Right lobe of liver (tissue), 4 donors: ENCODE results near the gene LYZ.

Source experiments
- POLR2A ChIP-seq: fragments of 450-650 bp; IDR thresholded peaks from one replicate; pipeline ENCODE4 v1.6.1; 2017; ENCODE audit warnings: antibody characterized with exemption, mild to moderate bottlenecking
- TF ChIP-seq, protein P1 (sequence below), 4 donors: fragments of 200-600 bp in 3 of 4; fragments of 450-650 bp in 1 of 4; IDR thresholded peaks; one replicate each; pipeline versions ENCODE4 v1.5.1 to v1.8.0; 2016 to 2022; ENCODE audit warnings: antibody characterized with exemption in 4 of 4, mild to moderate bottlenecking in 2 of 4
- donor health status: DM: no; HTN: no; CAD: no.
- donor health status: DM: no; HTN: no; CAD: no.
- donor health status: DM: no; HTN: yes; CAD: no.

GRCh38 chr12:69366796-69367195 is 18.6 kb downstream of the LYZ start:
- TF ChIP-seq, protein P1, sequence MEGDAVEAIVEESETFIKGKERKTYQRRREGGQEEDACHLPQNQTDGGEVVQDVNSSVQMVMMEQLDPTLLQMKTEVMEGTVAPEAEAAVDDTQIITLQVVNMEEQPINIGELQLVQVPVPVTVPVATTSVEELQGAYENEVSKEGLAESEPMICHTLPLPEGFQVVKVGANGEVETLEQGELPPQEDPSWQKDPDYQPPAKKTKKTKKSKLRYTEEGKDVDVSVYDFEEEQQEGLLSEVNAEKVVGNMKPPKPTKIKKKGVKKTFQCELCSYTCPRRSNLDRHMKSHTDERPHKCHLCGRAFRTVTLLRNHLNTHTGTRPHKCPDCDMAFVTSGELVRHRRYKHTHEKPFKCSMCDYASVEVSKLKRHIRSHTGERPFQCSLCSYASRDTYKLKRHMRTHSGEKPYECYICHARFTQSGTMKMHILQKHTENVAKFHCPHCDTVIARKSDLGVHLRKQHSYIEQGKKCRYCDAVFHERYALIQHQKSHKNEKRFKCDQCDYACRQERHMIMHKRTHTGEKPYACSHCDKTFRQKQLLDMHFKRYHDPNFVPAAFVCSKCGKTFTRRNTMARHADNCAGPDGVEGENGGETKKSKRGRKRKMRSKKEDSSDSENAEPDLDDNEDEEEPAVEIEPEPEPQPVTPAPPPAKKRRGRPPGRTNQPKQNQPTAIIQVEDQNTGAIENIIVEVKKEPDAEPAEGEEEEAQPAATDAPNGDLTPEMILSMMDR (IDR thresholded peaks at IDR 0.05): no peak
- no peak for TF ChIP-seq POLR2A
